Transverse colon (tissue), 4 donors: ENCODE results near the gene ELP4.

Experiments
- POLR2AphosphoS5 ChIP-seq, 3 donors: sonication (generic); formaldehyde crosslinking; IDR thresholded peaks; one replicate each; pipeline ENCODE4 v1.6.1; 2016; ENCODE audit warnings: antibody characterized with exemption in 3 of 3
- TF ChIP-seq, protein P1 (sequence below), 5 experiments: fragments of 200-600 bp in 3 of 5; fragments of 450-650 bp in 2 of 5; sonication (generic) in 3 of 5; IDR thresholded peaks; 1 replicate in 2 of 5; 2 replicates in 3 of 5; pipeline ENCODE4 v1.5.1; 2016 to 2017; ENCODE audit warnings: antibody characterized with exemption in 5 of 5, inconsistent platforms in 3 of 5, mild to moderate bottlenecking in 2 of 5, moderate library complexity in 1 of 5

DNA sequence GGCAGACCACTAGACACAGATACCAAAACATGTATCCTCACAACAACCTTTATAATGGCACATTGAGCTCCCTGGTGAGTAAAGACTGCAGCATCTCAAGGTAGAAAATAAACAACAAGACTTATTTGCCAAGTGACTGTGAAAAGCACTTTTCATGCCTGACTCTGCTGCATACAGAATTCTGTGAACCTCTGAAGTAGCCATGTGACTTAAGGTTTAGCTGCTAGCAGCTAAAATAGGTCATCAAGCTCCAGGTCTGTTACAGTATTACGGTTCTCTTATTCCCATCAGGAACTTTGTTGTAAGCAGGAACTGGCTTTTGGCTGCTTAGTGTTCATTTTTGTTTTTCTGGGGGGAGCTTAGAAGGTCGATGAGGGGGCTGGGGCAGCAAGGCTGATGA is 162.1 kb downstream of the ELP4 start:
- TF ChIP-seq, protein P1, sequence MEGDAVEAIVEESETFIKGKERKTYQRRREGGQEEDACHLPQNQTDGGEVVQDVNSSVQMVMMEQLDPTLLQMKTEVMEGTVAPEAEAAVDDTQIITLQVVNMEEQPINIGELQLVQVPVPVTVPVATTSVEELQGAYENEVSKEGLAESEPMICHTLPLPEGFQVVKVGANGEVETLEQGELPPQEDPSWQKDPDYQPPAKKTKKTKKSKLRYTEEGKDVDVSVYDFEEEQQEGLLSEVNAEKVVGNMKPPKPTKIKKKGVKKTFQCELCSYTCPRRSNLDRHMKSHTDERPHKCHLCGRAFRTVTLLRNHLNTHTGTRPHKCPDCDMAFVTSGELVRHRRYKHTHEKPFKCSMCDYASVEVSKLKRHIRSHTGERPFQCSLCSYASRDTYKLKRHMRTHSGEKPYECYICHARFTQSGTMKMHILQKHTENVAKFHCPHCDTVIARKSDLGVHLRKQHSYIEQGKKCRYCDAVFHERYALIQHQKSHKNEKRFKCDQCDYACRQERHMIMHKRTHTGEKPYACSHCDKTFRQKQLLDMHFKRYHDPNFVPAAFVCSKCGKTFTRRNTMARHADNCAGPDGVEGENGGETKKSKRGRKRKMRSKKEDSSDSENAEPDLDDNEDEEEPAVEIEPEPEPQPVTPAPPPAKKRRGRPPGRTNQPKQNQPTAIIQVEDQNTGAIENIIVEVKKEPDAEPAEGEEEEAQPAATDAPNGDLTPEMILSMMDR (IDR thresholded peaks at IDR 0.05): no peak
- TF ChIP-seq POLR2AphosphoS5 (IDR thresholded peaks at IDR 0.05): no peak
